HG03060 (cell line): ENCODE results near the gene KRTAP12-2.
"Not testable (repeated sequence)": the region's sequence is repeated elsewhere in the genome, so short reads cannot be mapped to it uniquely, and the experiment has no call there.

Experiments used
- ATAC-seq: cut with Tn5 transposase; IDR thresholded peaks from one replicate; pipeline ENCODE4 v1.9.1; 2021; ENCODE audit warnings: low read depth, moderate number of reproducible peaks; ENCODE audit not compliant: unreplicated experiment

KRTAP12-2 gene

DNA sequence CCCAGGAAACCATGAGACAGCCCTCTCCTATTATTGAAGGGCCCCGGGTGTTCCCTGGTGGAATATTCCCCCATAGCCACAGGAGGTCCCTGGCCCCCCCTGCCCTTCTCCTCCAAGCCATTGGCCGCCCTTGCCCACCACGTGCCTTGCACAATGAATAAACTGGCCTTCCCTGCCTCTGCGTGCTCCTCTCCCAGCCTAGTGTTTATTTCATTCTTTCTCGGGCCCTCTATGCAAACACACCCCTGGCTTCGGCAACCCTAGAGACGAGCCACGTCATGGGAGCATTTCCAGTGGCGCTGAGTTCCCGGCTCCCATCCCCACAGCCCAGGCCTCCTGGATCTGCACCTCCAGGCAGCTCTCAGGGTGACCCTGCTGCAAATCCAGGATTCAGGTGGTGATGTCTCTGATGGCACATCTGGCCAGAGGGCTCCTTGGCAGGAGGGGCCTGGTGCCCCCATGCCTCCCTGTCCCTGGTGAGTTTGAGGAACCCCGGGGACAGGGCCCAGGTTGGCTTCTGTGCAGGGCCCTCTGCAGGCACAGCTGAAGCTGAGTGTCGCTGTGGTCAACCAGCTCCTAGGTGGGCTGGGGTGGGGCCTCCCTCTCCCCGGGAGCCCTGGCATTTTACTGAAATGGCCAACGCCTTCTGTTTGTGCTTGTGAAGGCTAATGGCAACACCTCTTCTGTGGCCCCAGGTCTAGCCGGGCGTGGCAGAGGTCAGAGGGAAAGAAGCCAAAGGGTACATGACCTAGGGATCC, 36.4 kb upstream of the KRTAP12-2 start:
- ATAC-seq: no peak

DNA sequence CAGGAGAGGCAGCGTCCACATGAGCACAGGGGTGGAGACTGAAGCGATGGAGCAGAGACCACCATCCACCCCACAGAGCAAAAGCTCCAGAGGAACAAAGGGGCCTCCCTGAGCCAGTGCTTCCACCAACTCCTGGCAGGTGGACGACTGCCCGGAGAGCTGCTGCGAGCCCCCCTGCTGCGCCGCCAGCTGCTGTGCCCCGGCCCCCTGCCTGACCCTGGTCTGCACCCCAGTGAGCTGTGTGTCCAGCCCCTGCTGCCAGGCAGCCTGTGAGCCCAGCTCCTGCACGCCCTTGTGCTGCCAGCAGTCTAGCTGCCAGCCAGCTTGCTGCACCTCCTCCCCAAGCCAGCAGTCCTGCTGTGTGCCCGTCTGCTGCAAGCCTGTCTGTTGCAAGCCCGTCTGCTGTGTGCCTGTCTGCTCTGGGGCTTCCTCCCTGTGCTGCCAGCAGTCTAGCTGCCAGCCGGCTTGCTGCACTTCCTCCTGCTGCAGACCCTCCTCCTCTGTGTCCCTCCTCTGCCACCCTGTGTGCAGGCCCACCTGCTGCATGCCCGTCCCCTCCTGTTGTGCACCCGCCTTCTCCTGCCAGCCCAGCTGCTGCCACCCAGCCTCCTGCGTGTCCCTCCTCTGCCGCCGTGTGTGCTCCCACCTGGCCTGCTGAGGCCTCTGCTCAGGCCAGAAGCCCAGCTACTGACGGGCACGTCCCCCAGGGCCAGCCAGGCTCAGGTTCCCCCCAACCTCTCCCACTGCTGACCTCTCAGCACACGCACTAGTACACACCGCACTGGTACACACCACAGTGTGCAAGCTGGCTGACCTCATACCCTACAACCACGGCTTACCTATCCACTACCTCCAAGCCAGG, 35.6 kb upstream of the KRTAP12-2 start:
- ATAC-seq: no peak

DNA sequence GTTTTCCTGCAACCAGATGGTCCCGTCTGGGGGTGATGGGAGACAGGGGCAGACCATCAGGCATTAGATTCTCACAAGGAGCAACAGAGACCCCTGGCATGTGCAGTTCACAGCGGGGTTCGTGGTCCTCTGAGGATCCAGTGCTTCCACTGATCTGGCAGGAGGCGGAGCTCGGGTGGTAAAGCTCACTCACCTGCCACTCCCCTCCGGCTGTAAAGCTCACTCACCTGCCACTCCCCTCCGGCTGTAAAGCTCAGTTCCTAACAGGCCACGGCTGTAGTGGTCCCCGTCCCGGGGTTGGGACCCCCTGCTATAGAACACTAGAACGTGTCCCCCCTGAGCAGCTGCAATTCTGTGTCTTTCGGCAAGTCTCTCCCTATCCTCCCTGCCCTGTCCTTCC, 34.8 kb upstream of the KRTAP12-2 start:
- no peak for ATAC-seq

DNA sequence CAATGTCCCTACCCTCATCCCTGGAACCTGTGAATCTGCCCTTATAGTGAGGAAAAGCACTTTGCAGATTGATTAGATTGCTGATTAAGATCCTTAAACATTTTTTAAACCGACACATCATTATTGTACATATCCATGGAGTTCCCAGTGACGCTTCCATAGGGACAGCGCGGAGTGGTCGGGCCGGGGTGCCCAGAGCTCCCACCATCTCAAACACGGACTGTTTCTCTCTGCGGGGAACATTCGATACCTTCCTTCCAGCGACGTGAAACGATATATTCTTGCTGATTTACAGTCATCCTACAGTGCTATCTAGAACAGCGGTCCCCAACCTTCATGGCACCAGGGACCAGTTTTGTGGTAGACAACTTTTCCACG, 34.3 kb upstream of the KRTAP12-2 start:
- no peak for ATAC-seq

DNA sequence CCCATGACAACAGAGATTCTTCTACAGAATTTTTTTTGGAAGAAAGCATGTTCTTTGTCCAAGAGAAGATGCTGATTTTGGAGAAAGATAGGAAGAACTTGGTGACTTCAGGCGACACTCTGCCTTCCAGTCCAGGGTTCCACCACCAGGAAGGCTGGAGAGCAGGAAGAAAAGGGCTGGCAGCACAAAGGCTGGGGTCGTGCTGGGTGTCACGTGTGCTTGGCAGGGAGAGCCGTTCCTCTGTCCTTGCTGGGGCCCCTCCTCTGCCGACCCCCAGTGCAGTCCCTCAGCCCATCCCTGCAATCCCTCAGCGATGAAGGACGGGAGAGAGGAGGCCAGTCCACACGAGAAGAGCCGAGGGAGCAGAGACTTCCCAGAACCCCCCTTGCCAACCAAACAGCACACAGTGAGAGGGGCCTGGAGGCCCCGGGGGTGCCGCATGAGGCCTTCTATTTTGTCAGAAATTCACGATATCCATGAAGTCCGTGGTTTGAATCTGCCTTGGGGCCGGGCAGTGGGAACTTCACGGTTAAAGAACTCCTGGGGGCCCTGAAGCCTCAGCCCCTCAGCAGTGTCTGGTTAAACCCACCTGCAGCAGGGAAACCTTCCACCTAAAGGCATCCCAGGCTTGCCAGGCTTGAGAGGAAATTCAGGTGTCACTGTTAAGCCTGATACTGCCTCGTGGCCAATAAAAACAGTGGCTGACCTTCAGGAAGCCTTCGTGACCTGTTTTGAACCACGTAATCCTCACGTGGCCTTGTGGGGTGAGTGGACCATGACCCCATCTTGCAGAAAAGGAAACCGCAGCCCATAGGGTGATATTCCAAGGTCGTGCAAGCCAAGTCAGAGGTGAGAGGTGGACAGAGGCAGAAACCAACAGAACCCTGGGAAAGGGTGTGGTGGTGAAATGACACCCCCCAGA, 33.6 kb upstream of the KRTAP12-2 start:
- ATAC-seq: no peak

DNA sequence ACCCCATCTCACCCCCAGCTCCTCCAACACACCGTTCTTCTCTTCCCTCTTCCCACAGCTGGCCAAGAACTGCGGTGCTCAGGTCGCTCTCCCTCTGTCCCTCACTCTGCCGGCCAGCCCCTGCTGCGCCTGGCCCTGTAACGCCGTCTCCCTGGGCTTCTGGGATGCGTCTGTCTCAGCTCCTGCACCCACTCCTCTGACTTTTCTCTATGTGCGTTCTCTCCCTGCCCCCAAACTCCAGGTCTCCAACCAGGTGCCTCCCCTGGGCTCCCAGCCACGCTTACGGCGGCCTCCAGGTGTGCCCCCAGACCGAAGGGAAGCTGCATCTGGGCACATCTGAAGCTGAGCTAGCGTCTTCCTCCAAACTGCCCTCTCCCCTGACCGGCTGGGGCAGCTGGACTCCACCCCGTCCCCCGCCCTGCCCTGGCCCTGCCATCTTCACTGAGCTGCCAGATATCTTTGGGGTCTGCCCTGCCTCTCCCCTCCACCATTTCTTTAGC, 32.8 kb upstream of the KRTAP12-2 start:
- no peak for ATAC-seq

DNA sequence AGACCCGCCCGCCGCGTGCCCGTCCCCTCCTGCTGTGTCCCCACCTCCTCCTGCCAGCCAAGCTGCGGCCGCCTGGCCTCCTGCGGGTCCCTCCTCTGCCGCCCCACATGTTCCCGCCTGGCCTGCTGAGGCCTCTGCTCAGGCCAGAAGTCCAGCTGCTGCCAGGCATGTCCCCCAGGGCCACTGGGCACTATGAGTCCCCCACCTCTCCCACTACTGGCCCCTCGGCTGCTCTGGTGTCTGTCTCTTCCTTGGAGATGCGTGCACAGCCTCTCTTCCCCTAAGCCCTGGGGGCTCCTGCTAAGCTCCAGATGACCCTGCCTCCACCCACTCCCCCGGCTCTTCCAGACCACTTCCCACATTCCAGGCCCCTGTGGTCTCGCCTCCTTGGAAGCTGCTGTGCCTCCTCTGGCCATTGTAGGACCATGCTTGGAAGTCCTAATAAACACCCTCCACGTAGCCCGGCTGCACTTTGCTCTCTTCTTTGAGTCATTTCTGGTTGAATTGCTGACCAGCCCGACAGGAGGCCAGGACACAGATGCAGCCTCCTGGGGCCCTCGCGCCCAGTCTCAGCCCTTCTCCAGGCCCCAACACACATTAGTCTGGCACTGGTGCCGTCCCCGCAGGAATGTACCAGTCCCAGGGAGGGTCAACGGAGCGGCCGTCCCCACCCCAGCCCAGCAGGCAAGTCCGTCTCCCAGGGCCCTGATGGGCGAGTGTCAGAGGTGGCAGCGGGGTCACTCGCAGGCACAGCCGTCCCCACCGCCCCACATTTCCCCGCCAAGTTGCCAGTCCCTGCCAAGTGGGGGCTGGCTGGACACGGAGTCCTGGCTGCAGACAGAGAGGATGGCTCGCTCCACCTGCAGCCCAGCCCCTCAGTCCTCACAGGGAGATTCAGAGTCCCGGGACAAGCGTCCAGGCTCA, 31.3 kb upstream of the KRTAP12-2 start:
- ATAC-seq: no peak

DNA sequence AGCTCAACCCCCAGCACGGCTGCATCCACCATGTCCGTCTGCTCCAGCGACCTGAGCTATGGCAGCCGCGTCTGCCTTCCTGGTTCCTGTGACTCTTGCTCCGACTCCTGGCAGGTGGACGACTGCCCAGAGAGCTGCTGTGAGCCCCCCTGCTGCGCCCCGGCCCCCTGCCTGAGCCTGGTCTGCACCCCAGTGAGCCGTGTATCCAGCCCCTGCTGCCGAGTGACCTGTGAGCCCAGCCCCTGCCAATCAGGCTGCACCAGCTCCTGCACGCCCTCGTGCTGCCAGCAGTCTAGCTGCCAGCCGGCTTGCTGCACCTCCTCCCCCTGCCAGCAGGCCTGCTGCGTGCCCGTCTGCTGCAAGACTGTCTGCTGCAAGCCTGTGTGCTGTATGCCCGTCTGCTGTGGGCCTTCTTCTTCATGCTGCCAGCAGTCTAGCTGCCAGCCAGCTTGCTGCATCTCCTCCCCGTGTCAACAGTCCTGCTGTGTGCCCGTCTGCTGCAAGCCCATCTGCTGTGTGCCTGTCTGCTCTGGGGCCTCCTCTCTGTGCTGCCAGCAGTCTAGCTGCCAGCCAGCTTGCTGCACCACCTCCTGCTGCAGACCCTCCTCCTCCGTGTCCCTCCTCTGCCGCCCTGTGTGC, 30.6 kb upstream of the KRTAP12-2 start, which contains the start of gene KRTAP10-12:
Gene KRTAP10-12 (plus strand): TSS at position 1 of the 639 bp plus-strand sequence. CDS start 30 bp downstream, at position 31.
- not testable (repeated sequence) for ATAC-seq

DNA sequence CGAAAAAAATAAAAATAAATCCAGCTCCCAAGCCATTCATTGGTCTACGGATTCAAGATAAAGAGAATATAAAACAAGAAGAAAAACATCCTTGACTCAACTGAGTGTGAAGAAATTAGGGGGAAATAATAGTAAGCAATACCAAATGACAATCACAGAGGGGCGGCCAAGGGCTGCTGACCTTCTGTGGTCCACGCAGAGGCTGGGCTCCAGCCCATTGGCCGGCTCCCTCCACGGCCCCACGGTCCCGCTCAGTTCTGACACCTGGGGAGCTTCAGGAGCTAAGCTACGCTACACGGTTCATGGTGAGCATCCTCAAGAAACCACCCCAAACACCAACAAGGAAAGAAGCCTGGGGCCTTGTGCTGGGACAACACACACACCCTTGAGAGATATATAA, 29.8 kb upstream of the KRTAP12-2 start:
- no peak for ATAC-seq

DNA sequence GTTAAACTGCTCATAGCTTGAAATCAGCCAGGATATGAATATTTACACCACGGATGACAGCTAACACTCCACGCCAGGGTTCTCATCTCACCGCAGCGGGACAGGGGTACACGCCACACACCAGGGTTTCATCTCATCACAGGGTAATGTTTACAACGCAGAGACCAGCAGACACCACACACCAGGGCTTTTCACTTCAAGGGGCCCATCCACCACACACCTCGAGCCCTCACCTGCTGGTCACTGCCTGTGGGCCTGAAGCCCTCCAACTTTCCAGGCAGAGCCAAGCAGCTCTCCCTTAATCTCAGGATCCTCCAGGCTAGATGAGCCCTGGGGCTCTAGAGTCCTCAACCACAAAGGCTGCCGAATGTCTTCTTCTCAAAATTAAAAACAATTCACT, 28.9 kb upstream of the KRTAP12-2 start:
- no peak for ATAC-seq

DNA sequence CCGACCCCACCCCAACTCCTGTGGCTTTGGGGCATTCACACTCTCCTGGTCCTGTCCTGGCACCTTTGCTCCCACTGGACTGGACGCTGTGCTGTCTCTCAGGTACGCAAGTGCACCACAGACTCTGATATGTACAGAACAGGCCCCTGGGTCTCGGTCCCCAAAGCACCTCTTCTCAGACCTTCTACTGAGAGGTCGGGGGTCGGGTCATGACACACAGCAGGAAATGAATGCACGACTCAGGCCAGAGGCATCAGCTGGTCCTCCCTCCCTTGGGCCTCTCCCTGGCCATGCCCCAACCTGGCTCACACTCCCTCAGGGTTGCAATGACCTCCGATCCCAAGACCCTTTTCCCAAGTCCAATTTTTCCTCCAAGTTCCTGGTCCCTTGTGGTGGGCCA, 28.5 kb upstream of the KRTAP12-2 start:
- ATAC-seq: no peak

DNA sequence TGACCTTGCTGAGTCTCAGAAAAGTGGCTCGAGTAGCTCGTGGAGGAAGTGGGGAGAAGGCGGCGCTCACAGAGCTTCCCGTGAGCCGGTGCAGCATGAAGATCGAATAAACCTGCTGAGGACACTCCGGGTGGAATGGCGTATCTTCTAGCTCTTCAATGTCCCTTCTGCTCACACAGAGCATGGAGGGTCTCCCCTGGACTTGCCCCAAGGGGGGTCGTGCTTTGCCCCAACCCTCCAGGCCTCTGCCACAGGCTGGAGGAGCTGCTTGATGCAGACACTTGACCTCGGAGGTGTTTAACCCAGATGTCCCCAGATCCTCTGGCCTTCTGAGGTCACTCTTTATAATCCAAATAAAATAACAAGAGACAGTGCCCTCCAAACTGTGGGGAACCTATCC, 28.0 kb upstream of the KRTAP12-2 start:
- ATAC-seq: no peak

DNA sequence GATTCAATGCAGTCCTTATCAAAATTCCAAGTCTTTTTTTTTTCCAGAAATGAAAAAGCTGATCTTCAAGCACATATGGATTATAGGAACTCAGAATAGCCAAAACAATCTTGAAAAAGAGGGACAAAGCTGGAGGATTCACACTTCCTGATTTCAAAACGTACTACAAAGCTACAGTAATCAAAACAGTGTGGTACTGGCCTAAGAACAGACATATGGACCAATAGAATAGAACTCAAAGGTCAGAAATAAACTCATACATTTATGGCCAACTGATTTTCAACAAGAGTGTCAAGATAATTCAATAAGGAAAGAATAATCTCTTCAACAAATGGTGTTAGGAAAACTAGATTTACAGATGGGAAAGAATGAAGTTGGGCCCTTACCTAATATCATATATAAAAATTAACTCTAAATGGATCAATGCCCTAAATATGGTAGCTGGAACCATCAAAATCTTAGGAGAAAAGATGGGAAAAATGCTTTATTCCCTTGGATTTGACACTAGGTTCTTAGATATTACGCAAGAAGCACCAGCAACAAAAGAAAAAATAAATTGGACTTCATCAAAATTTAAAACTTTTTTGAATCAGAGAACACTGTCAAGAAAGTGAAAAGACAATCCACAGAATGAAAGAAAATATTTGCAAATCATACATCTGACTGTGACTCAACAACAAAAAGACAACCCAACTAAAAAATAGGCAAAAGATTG, 26.2 kb upstream of the KRTAP12-2 start:
- no peak for ATAC-seq

DNA sequence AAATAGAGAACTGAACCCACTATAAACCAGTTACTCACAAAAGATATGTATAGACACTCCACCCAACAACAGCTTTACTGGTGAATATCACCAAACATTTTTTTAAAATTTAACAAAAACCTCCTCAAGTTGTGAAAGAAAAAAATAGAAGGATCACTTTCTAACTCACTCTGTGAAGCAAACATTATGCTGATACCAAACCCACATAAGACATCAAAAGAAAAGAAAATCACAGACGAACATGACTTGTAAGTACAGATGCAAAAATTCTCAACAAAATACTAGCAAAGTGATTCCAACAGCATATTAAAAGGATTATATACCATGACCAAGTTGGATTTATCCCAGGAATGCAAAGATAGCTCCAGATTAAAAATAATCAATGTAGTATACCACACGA, 25.0 kb upstream of the KRTAP12-2 start:
- ATAC-seq: no peak

DNA sequence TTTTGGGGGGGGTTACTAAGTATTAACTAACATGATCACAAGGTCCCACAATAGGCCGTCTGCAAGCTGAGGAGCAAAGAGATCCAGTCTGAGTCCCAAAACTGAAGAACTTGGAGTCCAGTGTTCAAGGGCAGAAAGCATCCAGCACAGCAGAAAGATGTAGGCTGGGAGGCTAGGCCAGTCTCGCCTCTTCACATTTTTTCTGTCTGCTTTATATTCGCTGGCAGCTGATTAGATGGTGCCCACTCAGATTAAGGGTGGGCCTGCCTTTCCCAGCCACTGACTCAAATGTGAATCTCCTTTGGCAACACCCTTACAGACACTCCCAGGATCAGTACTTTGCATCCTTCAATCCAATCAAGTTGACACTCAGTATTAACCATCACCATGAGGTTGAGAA, 23.0 kb upstream of the KRTAP12-2 start:
- not testable (repeated sequence) for ATAC-seq

DNA sequence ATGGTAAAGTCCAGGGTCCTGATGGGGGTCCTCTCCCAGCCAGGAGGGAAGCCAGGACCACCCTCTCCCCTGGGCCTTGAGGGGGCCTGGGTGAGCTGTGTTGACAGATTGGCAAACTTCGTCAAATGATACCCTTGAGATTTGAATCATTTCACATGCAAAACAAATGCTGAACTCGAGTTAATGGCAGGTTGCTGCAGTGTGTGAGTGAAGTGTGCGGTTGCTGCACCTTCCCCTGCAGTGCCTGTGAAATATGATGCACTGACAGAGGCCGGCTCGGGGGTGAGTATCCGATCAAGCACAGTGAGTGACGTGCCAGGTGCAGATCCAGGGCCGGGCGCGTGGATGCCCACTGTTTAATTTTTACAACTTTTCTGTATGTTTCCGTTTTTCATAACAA, 20.9 kb upstream of the KRTAP12-2 start:
- no peak for ATAC-seq

DNA sequence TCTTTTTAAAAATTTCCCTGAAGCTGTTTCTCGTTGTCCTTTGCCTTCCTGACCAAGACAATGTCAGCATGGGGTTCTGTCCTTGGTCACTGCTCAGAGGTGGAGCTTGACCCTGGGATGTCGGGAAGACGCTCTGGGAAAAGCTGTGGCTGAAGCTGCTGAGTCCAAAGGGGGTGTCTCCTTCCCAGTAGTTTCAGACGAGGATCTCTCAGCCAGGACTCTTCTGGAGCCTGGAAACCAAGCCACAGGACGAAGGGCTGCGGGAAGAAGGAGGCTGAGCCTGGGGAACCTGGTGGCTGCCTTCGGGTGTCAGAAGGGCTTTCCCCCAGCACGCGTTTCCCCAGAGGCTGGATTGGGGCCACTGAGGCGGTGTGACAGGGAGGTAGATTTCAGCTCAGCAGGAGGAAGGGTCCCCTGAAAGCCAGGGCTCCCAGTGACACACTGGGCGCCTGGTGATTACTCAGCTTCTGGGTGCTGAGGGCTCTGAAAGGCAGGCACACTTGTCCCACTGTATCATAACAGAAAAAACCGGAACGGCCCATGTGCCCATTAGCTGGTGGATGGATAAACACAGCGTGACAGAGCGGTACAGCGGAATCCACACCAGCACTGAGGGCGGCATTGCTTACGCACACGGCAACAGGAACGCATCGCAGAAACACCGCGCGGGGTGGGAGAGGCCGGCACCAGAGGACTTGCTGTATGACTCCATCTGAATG, 20.3 kb upstream of the KRTAP12-2 start:
- ATAC-seq: no peak
